ENCODE results near the gene KIF4A. TPM values are rescaled to one million over a fixed set of nuclear protein-coding genes. Genes with fewer than 3 reads are reported as not detected.

Gene KIF4A
- total and polyA plus RNA-seq, 2 of the 13 experiments (the other 11 are each of a cell fraction or from before 2014, with no cell fraction given): 9.4 to 28.2 TPM

GRCh38 chrX:70402721-70403120, 112.8 kb downstream of the KIF4A start (continued):
- TF ChIP-seq DDIT3 (CRISPR knock-in tag; IDR thresholded peaks at IDR 0.05) (no peak), CREBL2 (CRISPR knock-in tag; IDR thresholded peaks at IDR 0.05; ENCODE audit: borderline replicate concordance) (no peak), ZBTB2 (CRISPR knock-in tag; IDR thresholded peaks at IDR 0.05; ENCODE audit: low read depth) (no peak), SNAI1 (CRISPR knock-in tag; IDR thresholded peaks at IDR 0.05; ENCODE audit: borderline replicate concordance) (no peak), PATZ1 (CRISPR knock-in tag; IDR thresholded peaks at IDR 0.05) (no peak), TFAP4 (IDR thresholded peaks at IDR 0.05; ENCODE audit: borderline replicate concordance, low read depth) (no peak), ZMAT5 (CRISPR knock-in tag; IDR thresholded peaks at IDR 0.05; ENCODE audit: borderline replicate concordance, low read depth) (no peak), SIX4 (CRISPR knock-in tag; IDR thresholded peaks at IDR 0.05) (no peak)

All from HepG2 (cell line).